GM12873 (cell line): ENCODE results near the gene CDKN2AIPNL.

Experiments used
- CTCF ChIP-seq: IDR thresholded peaks from 2 replicates; pipeline ENCODE4 v1.5.1; 2012; ENCODE audit warnings: low read depth, mild to moderate bottlenecking, moderate library complexity, low read length, control low read depth; ENCODE audit not compliant: insufficient read depth; ENCODE audit errors: missing control alignments

CDKN2AIPNL gene

GRCh38 chr5:134437340-134437846 is 25.7 kb upstream of the CDKN2AIPNL start:
- TF ChIP-seq CTCF, result no peak

- no peak for TF ChIP-seq CTCF
Observed at GRCh38 chr5:134436523-134437339, 25.1 kb upstream of the CDKN2AIPNL start.

GRCh38 chr5:134435560-134435959 is 23.9 kb upstream of the CDKN2AIPNL start:
- no peak for TF ChIP-seq CTCF

GRCh38 chr5:134432677-134433359 is 21.1 kb upstream of the CDKN2AIPNL start:
- TF ChIP-seq CTCF, result no peak

GRCh38 chr5:134432174-134432573 is 20.5 kb upstream of the CDKN2AIPNL start:
- no peak for TF ChIP-seq CTCF

- TF ChIP-seq CTCF, result no peak
Observed at GRCh38 chr5:134430001-134430569, 18.4 kb upstream of the CDKN2AIPNL start.

- TF ChIP-seq CTCF, result no peak
Observed at GRCh38 chr5:134427540-134428041, 15.9 kb upstream of the CDKN2AIPNL start.
